Activated CD4-positive, alpha-beta T cell treated with anti-CD3 and anti-CD28 coated beads, Interleukin-2, amount 10 ng/mL, durations not matched to agents 24 days and 14 days (primary cell): ENCODE measurements around the gene ZCCHC14. TPM values are rescaled to one million over a fixed set of nuclear protein-coding genes. Genes with fewer than 3 reads are reported as not detected.
A peak's percentile ranks its signal among the peaks of the same experiment; 100 is the strongest.
"Not testable (repeated sequence)": the region's sequence is repeated elsewhere in the genome, so short reads cannot be mapped to it uniquely, and the experiment has no call there.

ENCODE experiments used
- DNase-seq: peaks from one replicate; pipeline ENCODE4 v3.0.0; 2022
- H3K27ac Mint-ChIP-seq: one replicate; pipeline ENCODE4 v1.8.0; 2022; ENCODE audit warnings: mild to moderate bottlenecking, mixed read lengths
- H3K27me3 Mint-ChIP-seq: one replicate; pipeline ENCODE4 v1.8.0; 2022; ENCODE audit warnings: mixed read lengths
- H3K36me3 Mint-ChIP-seq: one replicate; pipeline ENCODE4 v1.8.0; 2022; ENCODE audit warnings: low read depth, mild to moderate bottlenecking, mixed read lengths
- H3K4me1 Mint-ChIP-seq: one replicate; pipeline ENCODE4 v1.8.0; 2021; ENCODE audit warnings: mixed read lengths
- H3K4me3 Mint-ChIP-seq: one replicate; pipeline ENCODE4 v1.8.0; 2022; ENCODE audit warnings: mild to moderate bottlenecking, moderate library complexity, mixed read lengths
- H3K9me3 Mint-ChIP-seq: one replicate; pipeline ENCODE4 v1.8.0; 2021; ENCODE audit warnings: mixed read lengths
- intact Hi-C: fragments of 100-400 bp; cut with micrococcal nuclease; formaldehyde crosslinking; loops from one replicate; pipeline ENCODE4 v1.15.1; 2023
- total RNA-seq: library from RNA; stranded (reverse); gene quantifications from 2 replicates; pipeline ENCODE4 v1.2.3, GENCODE V29; 2022

Gene ZCCHC14
- total RNA-seq, 1 donor from 2014 or later: 12.0 TPM

GRCh38 chr16:87497023-87497766 is 4.4 kb upstream of the ZCCHC14 start:
- not testable (repeated sequence) for DNase-seq, H3K36me3 Mint-ChIP-seq, H3K27ac Mint-ChIP-seq, H3K4me3 Mint-ChIP-seq, H3K9me3 Mint-ChIP-seq
- Mint-ChIP-seq H3K4me1 (peaks cover 16% of the 10 kb centered on the region), H3K27me3 (peaks cover 25% of the 10 kb centered on the region)
- intact Hi-C loops: loop anchor here (5.0 to 10.0 kb wide), 2 partner anchors 35 to 182 kb away; partner anchors contain the start of gene C16orf95

- Mint-ChIP-seq H3K4me1 (peaks cover 16% of the 10 kb centered on the region), H3K9me3 (no peaks in the 10 kb centered on the region), H3K27me3 (peaks cover 25% of the 10 kb centered on the region), H3K27ac (no peak overlapping the region), H3K4me3 (no peak overlapping the region), H3K36me3 (peaks cover under 1% of the 10 kb centered on the region)
- intact Hi-C loops: loop anchor here (5.0 to 10.0 kb wide), 2 partner anchors 34 to 182 kb away; partner anchors contain the start of gene C16orf95
- DNase-seq: no peak
These were observed 3.6 kb upstream of the ZCCHC14 start for GRCh38 chr16:87496447-87496801.

GRCh38 chr16:87495578-87496446 is 3.0 kb upstream of the ZCCHC14 start:
- Mint-ChIP-seq H3K4me1 (peaks cover 20% of the 10 kb centered on the region), H3K9me3 (no peaks in the 10 kb centered on the region), H3K4me3 (no peak overlapping the region), H3K27ac (no peak overlapping the region), H3K27me3 (peaks cover 29% of the 10 kb centered on the region), H3K36me3 (peaks cover 6% of the 10 kb centered on the region)
- DNase-seq: no peak
- intact Hi-C loops: loop anchor here (5.0 to 10.0 kb wide), 2 partner anchors 34 to 181 kb away; partner anchors contain the start of gene C16orf95

- Mint-ChIP-seq H3K27ac (peak overlapping the region; percentile 64), H3K27me3 (peaks cover 40% of the 10 kb centered on the region), H3K4me3 (peak overlapping the region; percentile 78), H3K36me3 (peaks cover 11% of the 10 kb centered on the region), H3K9me3 (no peaks in the 10 kb centered on the region), H3K4me1 (peaks cover 32% of the 10 kb centered on the region)
- intact Hi-C loops: loop anchor here (1.0 to 10.0 kb wide), 3 partner anchors 56 to 179 kb away; partner anchors contain the start of genes C16orf95 and MAP1LC3B
- DNase-seq: no peak
These were observed 920 bp upstream of the ZCCHC14 start for GRCh38 chr16:87493608-87494280.

GRCh38 chr16:87492291-87492630 is 563 bp downstream of the ZCCHC14 start:
- Mint-ChIP-seq H3K36me3 (peaks cover 11% of the 10 kb centered on the region), H3K27ac (no peak overlapping the region)

GRCh38 chr16:87491522-87492290 is 1.1 kb downstream of the ZCCHC14 start:
- no peaks in the 10 kb centered on the region for H3K9me3 Mint-ChIP-seq

More at GRCh38 chr16:87492291-87492630, 563 bp downstream of the ZCCHC14 start:
- H3K4me3 Mint-ChIP-seq: no peak overlapping the region
- DNase-seq: no peak
- H3K9me3 Mint-ChIP-seq: no peaks in the 10 kb centered on the region
- intact Hi-C loops: loop anchor here (5.0 to 10.0 kb wide), 2 partner anchors 55 to 177 kb away; partner anchors contain the start of gene C16orf95
- H3K27me3 Mint-ChIP-seq: peaks cover 39% of the 10 kb centered on the region
- peaks cover 34% of the 10 kb centered on the region for H3K4me1 Mint-ChIP-seq

GRCh38 chr16:87490799-87491521 is 1.9 kb downstream of the ZCCHC14 start:
- peaks cover 32% of the 10 kb centered on the region for H3K4me1 Mint-ChIP-seq
- intact Hi-C loops: loop anchor here (5.0 to 10.0 kb wide), 2 partner anchors 54 to 176 kb away; partner anchors contain the start of gene C16orf95
- peak; percentile 81 for DNase-seq
- H3K9me3 Mint-ChIP-seq: not testable (repeated sequence)
- peaks cover 34% of the 10 kb centered on the region for H3K27me3 Mint-ChIP-seq
- H3K36me3 Mint-ChIP-seq: peaks cover 12% of the 10 kb centered on the region
- peak overlapping the region; percentile 82 for H3K4me3 Mint-ChIP-seq
- H3K27ac Mint-ChIP-seq: peak overlapping the region; percentile 79

More at GRCh38 chr16:87491522-87492290, 1.1 kb downstream of the ZCCHC14 start:
- Mint-ChIP-seq H3K36me3 (peaks cover 11% of the 10 kb centered on the region), H3K27ac (peak overlapping the region; percentile 79), H3K4me1 (peaks cover 36% of the 10 kb centered on the region), H3K27me3 (peaks cover 38% of the 10 kb centered on the region), H3K4me3 (peak overlapping the region; percentile 82)
- intact Hi-C loops: loop anchor here (5.0 to 10.0 kb wide), 2 partner anchors 54 to 177 kb away; partner anchors contain the start of gene C16orf95
- DNase-seq: peak; percentile 70

- peaks cover 14% of the 10 kb centered on the region for H3K36me3 Mint-ChIP-seq
- H3K27me3 Mint-ChIP-seq: peaks cover 31% of the 10 kb centered on the region
- H3K4me3 Mint-ChIP-seq: peak overlapping the region; percentile 82
- intact Hi-C loops: loop anchor here (5.0 to 10.0 kb wide), 2 partner anchors 53 to 175 kb away; partner anchors contain the start of gene C16orf95
- peak; percentile 69 for DNase-seq
- no peaks in the 10 kb centered on the region for H3K9me3 Mint-ChIP-seq
- H3K4me1 Mint-ChIP-seq: peaks cover 34% of the 10 kb centered on the region
- peak overlapping the region; percentile 66 for H3K27ac Mint-ChIP-seq
These were observed 2.6 kb downstream of the ZCCHC14 start for GRCh38 chr16:87490096-87490798.

- intact Hi-C loops: loop anchor here (5.0 to 10.0 kb wide), 2 partner anchors 52 to 175 kb away; partner anchors contain the start of gene C16orf95
- Mint-ChIP-seq H3K36me3 (peaks cover 14% of the 10 kb centered on the region), H3K9me3 (no peaks in the 10 kb centered on the region), H3K27me3 (peaks cover 26% of the 10 kb centered on the region), H3K27ac (no peak overlapping the region), H3K4me3 (peak overlapping the region; percentile 82), H3K4me1 (peaks cover 40% of the 10 kb centered on the region)
- no peak for DNase-seq
These were observed 3.3 kb downstream of the ZCCHC14 start for GRCh38 chr16:87489434-87490045.

- H3K4me3 Mint-ChIP-seq, intact Hi-C loops, H3K9me3 Mint-ChIP-seq, H3K27ac Mint-ChIP-seq, DNase-seq: not testable (repeated sequence)
- peaks cover 44% of the 10 kb centered on the region for H3K4me1 Mint-ChIP-seq
- peaks cover 22% of the 10 kb centered on the region for H3K27me3 Mint-ChIP-seq
- H3K36me3 Mint-ChIP-seq: peaks cover 14% of the 10 kb centered on the region
These were observed 3.9 kb downstream of the ZCCHC14 start for GRCh38 chr16:87488960-87489359.

- Mint-ChIP-seq H3K27ac (no peak overlapping the region), H3K9me3 (no peaks in the 10 kb centered on the region), H3K4me1 (peaks cover 41% of the 10 kb centered on the region), H3K4me3 (no peak overlapping the region), H3K27me3 (peaks cover 19% of the 10 kb centered on the region), H3K36me3 (peaks cover 14% of the 10 kb centered on the region)
- intact Hi-C loops: no loop called here
- DNase-seq: no peak
These were observed 5.4 kb downstream of the ZCCHC14 start for GRCh38 chr16:87487361-87487924.
